Activated T-helper 2 cell treated with anti-CD3 and anti-CD28 coated beads, Interferon-gamma antibody, Interleukin-2, Interleukin-4, amounts not matched to agents 10 μg/mL and 5 μg/mL and 100 μg/mL, durations not matched to agents 14 hours and 24 hours and 36 hours (primary cell): ENCODE results near the gene ZDHHC14. TPM values are rescaled to one million over a fixed set of nuclear protein-coding genes. Genes with fewer than 3 reads are reported as not detected.

Experiments
- DNase-seq: peaks from one replicate; pipeline ENCODE4 v3.0.0; 2021; ENCODE audit warnings: low spot score
- H3K27ac Mint-ChIP-seq: one replicate; pipeline ENCODE4 v1.8.0; 2021; ENCODE audit warnings: mixed read lengths
- H3K27me3 Mint-ChIP-seq: one replicate; pipeline ENCODE4 v1.8.0; 2021; ENCODE audit warnings: low read depth, mixed read lengths
- H3K36me3 Mint-ChIP-seq: one replicate; pipeline ENCODE4 v1.8.0; 2021; ENCODE audit warnings: low read depth, mixed read lengths
- H3K4me1 Mint-ChIP-seq: one replicate; pipeline ENCODE4 v1.8.0; 2021; ENCODE audit warnings: low read depth, mixed read lengths
- H3K4me3 Mint-ChIP-seq: one replicate; pipeline ENCODE4 v1.8.0; 2021; ENCODE audit warnings: low read depth, mild to moderate bottlenecking, moderate library complexity, mixed read lengths
- H3K9me3 Mint-ChIP-seq: one replicate; pipeline ENCODE4 v1.8.0; 2021; ENCODE audit warnings: mixed read lengths
- intact Hi-C: fragments of 100-400 bp; cut with micrococcal nuclease; formaldehyde crosslinking; loops from one replicate; pipeline ENCODE4 v1.15.1; 2023
- total RNA-seq: library from RNA; stranded (reverse); gene quantifications from 2 replicates; pipeline ENCODE4 v1.2.3, GENCODE V29; 2022

ZDHHC14 gene
- total RNA-seq, 1 donor from 2014 or later: 8.4 TPM

- Mint-ChIP-seq H3K27me3 (peaks cover 25% of the 10 kb centered on the region), H3K4me1 (peaks cover 16% of the 10 kb centered on the region), H3K9me3 (no peaks in the 10 kb centered on the region), H3K27ac (peak overlapping the region; percentile 24), H3K36me3 (peaks cover 7% of the 10 kb centered on the region), H3K4me3 (no peak overlapping the region)
- intact Hi-C loops: no loop called here
- DNase-seq: no peak
These were observed 169.4 kb downstream of the ZDHHC14 start for GRCh38 chr6:157550114-157550989.

DNA sequence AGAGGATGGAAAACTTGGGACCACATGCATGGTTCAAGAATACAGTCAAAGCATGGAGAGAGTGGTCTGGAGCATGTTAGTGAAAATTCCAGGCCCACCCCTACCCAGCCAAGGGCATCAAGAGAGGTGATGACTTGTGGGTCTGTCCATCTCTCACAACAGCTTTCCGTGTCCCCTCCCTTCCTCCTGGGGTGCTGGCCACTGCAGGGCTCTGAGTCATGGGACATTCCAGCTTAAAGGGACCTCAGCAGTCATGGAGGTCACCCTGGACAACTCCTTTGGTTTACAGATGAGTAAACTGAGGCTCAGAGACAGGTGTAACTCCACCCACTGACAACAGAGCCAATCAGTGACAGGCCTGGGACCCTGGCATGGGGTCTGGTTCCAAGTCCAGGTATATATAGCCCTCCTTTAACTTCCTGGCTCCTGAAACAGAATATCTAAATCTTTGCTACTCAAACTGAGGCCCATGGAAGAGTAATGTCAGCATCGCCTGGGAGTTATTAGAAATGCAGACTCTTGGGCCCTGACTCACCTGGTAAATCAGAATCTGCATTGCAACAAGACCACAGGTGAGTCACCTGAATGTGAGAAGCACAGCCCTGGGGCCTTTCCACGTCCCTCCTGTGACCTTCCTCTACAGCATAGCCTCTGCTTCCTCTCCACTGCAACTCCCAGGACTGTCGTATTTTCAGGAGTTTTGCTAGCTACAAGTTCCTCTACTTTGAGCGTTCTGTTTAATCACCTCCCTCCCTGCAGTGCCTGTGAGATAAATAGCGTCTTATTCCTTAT, 170.2 kb downstream of the ZDHHC14 start:
- Mint-ChIP-seq H3K9me3 (no peaks in the 10 kb centered on the region), H3K4me3 (no peak overlapping the region), H3K4me1 (peaks cover 16% of the 10 kb centered on the region), H3K27ac (no peak overlapping the region), H3K36me3 (peaks cover 3% of the 10 kb centered on the region), H3K27me3 (peaks cover 21% of the 10 kb centered on the region)
- intact Hi-C loops: no loop called here
- DNase-seq: no peak

DNA sequence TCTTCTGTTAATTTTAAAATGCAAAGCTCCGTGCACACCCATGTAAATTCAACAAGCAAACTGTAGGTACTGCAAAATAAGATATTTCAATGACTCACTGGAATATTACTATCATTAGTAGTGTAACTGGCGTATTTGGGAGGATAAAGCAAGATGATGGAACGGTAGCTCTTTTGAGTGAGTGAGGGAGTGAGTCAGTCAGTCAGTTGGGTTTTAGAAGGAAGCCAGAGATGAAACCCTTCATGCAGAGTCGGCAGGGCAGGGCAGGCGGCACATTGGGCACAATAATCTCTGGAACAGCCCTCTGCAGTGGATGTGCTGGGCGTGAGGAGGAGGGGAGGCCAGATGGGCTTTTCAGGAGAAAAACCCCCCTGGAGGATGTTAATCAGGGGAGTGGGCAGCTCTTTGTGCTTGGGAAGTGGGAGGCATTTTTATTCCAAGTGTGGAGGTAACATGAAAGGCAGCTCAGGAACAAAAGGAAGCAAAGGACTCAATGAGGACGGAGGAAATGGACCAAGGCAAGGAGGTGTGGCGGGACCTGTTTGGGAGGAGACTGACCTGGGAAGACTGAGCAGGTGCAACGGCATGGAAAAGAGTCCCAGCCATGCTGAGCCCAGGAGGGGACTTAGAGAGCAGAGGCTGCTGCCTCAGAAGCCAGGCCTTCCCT, 171.2 kb downstream of the ZDHHC14 start:
- intact Hi-C loops: no loop called here
- no peak overlapping the region for H3K27ac Mint-ChIP-seq

DNA sequence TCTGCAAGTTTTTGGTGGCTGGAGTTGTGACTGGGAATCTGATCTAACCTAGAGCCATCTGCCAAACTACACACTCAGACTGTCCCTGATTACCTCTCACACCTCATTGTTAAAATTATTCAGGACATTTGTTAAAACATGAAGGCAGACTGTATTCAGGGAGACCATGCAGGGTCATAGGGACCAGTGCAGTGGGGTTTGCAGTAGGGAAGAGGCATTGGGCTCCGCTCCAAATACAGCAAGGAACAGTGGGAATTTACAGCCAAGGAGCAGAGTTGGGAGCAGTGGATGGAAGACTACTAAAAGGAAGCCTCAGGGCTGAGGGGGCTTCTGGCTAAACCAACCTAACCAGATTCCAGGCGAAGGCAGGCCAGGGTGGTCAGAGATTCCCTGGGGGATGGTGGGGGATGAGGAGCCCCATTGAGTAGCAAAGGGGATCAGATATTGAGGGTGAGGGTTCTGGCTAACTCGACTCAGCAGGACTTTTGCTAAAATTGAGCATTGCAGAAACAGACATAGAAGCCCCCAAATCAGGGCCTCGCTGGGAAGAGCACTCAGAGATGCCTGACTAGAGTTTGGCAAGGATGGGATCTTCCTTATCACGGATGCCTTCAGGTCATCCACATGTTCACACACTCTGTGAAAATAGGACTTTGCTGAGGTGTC, 172.0 kb downstream of the ZDHHC14 start:
- H3K9me3 Mint-ChIP-seq: no peaks in the 10 kb centered on the region
- DNase-seq: no peak
- H3K36me3 Mint-ChIP-seq: peaks cover 3% of the 10 kb centered on the region
- peaks cover 18% of the 10 kb centered on the region for H3K27me3 Mint-ChIP-seq
- H3K27ac Mint-ChIP-seq: no peak overlapping the region
- no peak overlapping the region for H3K4me3 Mint-ChIP-seq
- intact Hi-C loops: no loop called here
- H3K4me1 Mint-ChIP-seq: peaks cover 29% of the 10 kb centered on the region

More for the DNA sequence above, 171.2 kb downstream of the ZDHHC14 start:
- Mint-ChIP-seq H3K4me3 (no peak overlapping the region), H3K36me3 (peaks cover 3% of the 10 kb centered on the region), H3K27me3 (peaks cover 18% of the 10 kb centered on the region), H3K4me1 (peaks cover 23% of the 10 kb centered on the region), H3K9me3 (no peaks in the 10 kb centered on the region)
- no peak for DNase-seq

DNA sequence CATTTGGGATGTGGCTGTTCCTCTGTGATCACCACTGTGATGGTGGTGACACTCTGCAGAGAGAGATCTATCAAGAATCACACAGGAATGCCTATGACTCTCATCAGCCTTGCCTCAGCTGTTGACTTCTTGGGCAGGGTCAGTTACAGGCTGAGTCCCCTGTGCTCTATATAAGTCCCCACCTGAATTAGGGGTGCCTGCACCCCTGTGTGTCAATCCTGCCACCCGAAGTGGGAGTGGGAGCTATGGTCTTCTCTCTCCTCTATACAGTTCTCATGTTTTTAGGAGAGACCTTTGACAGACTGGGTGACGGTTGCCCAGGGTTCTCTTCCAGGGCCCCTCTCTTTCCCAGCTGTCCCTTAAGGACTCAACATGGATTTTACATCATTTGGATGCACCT, 173.8 kb downstream of the ZDHHC14 start:
- no peak for DNase-seq
- H3K9me3 Mint-ChIP-seq: no peaks in the 10 kb centered on the region
- peaks cover 38% of the 10 kb centered on the region for H3K4me1 Mint-ChIP-seq
- H3K27me3 Mint-ChIP-seq: peaks cover 22% of the 10 kb centered on the region
- intact Hi-C loops: no loop called here
- no peak overlapping the region for H3K4me3 Mint-ChIP-seq
- H3K27ac Mint-ChIP-seq: no peak overlapping the region
- no peaks in the 10 kb centered on the region for H3K36me3 Mint-ChIP-seq

- peaks cover 20% of the 10 kb centered on the region for H3K27me3 Mint-ChIP-seq
- intact Hi-C loops: no loop called here
- H3K4me1 Mint-ChIP-seq: peaks cover 30% of the 10 kb centered on the region
- no peak for DNase-seq
- no peaks in the 10 kb centered on the region for H3K36me3 Mint-ChIP-seq
- no peak overlapping the region for H3K4me3 Mint-ChIP-seq
- no peak overlapping the region for H3K27ac Mint-ChIP-seq
- no peaks in the 10 kb centered on the region for H3K9me3 Mint-ChIP-seq
These were observed 174.6 kb downstream of the ZDHHC14 start for GRCh38 chr6:157555455-157556143.

- peaks cover 22% of the 10 kb centered on the region for H3K27me3 Mint-ChIP-seq
- no peaks in the 10 kb centered on the region for H3K36me3 Mint-ChIP-seq
- DNase-seq: no peak
- no peak overlapping the region for H3K27ac Mint-ChIP-seq
- H3K9me3 Mint-ChIP-seq: no peaks in the 10 kb centered on the region
- intact Hi-C loops: no loop called here
- H3K4me3 Mint-ChIP-seq: no peak overlapping the region
- H3K4me1 Mint-ChIP-seq: peaks cover 29% of the 10 kb centered on the region
These were observed 175.2 kb downstream of the ZDHHC14 start for GRCh38 chr6:157556144-157556645.

DNA sequence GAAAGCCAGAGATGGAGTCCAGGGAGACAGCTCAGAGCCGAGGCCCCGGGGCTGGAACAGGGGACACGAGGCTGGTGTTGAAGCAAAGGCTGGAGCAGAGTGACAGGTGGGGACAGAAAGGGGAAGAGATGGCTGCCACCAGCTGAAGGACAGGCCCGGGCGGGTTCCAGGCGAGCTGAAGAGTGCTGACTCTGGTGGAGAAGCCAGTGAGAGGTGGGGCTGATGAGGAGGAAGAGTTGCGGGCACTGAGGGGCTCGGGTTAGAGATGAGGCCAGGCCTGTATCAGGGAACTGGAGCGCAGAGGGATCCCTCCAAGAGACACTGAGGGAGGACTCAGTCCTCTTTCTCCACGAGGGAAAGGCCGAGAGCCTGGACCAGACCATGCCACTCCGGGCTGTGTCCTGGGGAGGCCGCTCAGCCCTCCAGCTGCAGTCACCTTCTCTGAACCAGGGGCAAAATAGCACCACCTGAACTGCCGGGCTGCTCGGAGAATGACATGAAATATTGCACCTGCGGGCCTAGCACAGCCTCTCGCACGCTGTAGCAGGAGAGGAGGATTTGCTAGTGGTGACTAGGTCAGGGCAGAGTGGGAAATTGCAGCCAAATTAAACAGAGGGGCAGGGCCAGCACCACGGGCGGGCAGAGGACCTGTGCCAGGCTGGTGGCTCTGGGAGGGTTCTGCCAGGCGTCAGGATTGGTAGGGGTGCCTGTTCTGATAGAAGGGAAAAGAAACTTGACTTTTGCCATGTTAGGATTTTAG, 175.9 kb downstream of the ZDHHC14 start:
- no peak overlapping the region for H3K4me3 Mint-ChIP-seq
- peaks cover 22% of the 10 kb centered on the region for H3K27me3 Mint-ChIP-seq
- no peak for DNase-seq
- H3K36me3 Mint-ChIP-seq: no peaks in the 10 kb centered on the region
- peaks cover 35% of the 10 kb centered on the region for H3K4me1 Mint-ChIP-seq
- H3K27ac Mint-ChIP-seq: no peak overlapping the region
- intact Hi-C loops: no loop called here
- H3K9me3 Mint-ChIP-seq: no peaks in the 10 kb centered on the region

DNA sequence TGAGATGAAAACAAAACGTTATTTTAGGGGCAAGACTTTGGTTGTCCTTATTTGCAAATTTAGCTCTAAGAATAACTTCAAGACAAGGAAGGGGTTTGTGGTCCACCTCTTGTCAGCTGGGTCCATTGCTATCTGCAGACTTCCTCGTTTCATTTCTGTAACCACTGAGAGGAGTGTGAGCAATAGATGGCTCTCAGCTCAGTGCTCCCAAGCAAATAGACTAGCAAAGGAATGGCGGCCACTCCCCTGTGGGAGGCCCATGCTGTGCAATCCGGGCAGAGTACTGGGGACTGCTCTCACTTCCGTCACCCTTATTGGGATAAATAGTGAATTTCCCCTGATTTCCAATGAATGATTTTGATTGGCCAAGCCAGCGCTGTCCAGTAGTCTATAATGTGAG, 176.6 kb downstream of the ZDHHC14 start:
- H3K4me1 Mint-ChIP-seq: peaks cover 35% of the 10 kb centered on the region
- intact Hi-C loops: no loop called here

GRCh38 chr6:157558049-157558448, 177.1 kb downstream of the ZDHHC14 start:
- intact Hi-C loops: no loop called here
- no peak overlapping the region for H3K27ac Mint-ChIP-seq
- no peaks in the 10 kb centered on the region for H3K9me3 Mint-ChIP-seq
- no peaks in the 10 kb centered on the region for H3K36me3 Mint-ChIP-seq
- H3K27me3 Mint-ChIP-seq: peaks cover 14% of the 10 kb centered on the region
- peaks cover 35% of the 10 kb centered on the region for H3K4me1 Mint-ChIP-seq
- no peak for DNase-seq
- H3K4me3 Mint-ChIP-seq: no peak overlapping the region

More for the DNA sequence above, 176.6 kb downstream of the ZDHHC14 start:
- Mint-ChIP-seq H3K9me3 (no peaks in the 10 kb centered on the region), H3K27me3 (peaks cover 17% of the 10 kb centered on the region), H3K27ac (no peak overlapping the region), H3K4me3 (no peak overlapping the region), H3K36me3 (no peaks in the 10 kb centered on the region)
- no peak for DNase-seq

DNA sequence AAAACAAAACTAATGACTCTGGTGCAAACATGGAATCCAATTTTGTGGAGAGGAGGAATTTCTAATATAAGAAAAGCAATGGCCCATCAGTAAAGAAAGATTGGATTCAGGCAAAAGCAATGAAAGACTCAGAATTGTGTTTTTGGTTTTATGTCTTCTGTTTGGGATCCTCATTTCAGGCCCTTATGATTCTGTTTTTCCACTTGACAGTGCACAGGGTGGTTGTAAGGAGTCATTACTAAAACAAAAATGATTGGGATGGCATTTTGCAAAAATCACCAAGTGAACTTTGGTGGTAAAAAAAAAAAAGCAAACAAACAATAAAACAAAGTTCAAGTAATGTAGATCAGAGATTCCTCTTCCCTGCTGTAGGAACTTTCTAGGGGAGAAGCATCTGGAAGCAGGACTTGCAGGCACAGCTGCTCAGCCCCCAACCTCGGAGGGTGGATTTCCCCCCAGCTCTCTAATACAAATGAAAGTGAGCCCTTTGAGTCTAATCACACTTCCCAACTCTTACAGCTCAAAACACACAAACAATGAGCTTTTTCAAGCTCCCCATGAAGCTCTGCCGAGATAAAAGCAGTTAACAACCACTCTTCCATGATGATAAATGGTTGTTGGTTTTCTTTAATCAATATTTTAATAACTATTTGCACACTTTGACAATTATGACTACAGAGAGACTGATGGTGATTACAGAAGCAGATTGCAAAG, 177.7 kb downstream of the ZDHHC14 start:
- peaks cover 39% of the 10 kb centered on the region for H3K4me1 Mint-ChIP-seq
- H3K27ac Mint-ChIP-seq: no peak overlapping the region
- no peaks in the 10 kb centered on the region for H3K36me3 Mint-ChIP-seq
- no peak overlapping the region for H3K4me3 Mint-ChIP-seq
- H3K9me3 Mint-ChIP-seq: no peaks in the 10 kb centered on the region
- no peak for DNase-seq
- intact Hi-C loops: no loop called here
- peaks cover 11% of the 10 kb centered on the region for H3K27me3 Mint-ChIP-seq
